Measurements from ENCODE around the gene RBMX. TPM values are rescaled to one million over a fixed set of nuclear protein-coding genes. Genes with fewer than 3 reads are reported as not detected.
"Not testable (repeated sequence)": the region's sequence is repeated elsewhere in the genome, so short reads cannot be mapped to it uniquely, and the experiment has no call there.

The RBMX gene
- polyA plus RNA-seq, 4 donors = 346 to 459 (median 439) TPM

DNA sequence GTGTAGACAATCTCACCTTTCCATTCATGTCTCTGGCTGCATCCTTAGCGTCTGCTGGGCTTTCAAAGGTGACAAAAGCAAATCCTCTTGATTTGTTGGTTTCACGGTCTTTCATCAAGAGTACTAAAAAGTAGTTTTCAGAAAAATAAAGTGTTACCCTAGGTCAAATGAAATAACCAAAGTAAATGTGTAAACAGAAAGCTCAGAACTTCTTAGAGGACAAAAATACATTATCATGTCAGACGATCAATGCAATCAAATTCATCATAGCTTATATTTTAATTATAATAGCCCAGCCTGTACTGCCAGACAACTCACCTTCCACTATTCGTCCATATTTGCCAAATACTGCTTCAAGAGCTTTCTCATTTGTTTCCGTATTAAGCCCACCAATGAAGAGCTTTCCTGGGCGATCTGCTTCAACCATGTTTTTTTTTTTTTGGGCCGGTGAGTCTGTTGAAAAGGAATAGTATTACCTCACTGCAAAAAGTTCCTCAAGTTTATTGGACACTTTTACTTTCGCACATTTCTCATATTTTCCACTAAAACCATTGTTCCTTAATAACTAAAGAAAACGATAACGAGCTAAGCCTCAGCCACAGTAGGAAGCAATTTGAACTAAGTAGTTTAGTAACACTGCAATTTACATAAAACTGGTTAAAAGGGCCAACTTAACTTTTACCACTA is 1.4 kb downstream of the RBMX start:
- no peak for DNase-seq (ENCODE audit: low read depth in 4 of 4, low spot score in 2 of 4)

DNA sequence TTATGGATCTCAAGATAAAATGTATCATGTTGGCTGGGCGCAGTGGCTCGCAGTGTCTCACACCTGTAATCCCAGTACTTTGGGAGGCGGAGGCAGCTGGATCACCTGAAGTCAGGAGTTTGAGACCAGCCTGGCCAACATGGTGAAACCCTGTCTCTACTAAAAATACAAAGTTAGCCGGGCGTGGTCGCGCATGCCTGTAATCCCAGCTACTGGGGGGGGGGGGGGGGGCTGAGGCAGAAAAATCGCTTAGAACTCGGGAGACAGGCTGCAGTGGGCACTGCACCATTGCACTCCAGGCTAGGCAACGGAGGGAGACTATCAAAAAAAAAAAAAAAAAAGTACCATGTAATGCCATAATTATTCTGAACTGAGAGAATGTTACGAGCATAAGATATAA is 2.1 kb downstream of the RBMX start:
- DNase-seq (ENCODE audit: low read depth in 4 of 4, low spot score in 2 of 4) = no peak

DNA sequence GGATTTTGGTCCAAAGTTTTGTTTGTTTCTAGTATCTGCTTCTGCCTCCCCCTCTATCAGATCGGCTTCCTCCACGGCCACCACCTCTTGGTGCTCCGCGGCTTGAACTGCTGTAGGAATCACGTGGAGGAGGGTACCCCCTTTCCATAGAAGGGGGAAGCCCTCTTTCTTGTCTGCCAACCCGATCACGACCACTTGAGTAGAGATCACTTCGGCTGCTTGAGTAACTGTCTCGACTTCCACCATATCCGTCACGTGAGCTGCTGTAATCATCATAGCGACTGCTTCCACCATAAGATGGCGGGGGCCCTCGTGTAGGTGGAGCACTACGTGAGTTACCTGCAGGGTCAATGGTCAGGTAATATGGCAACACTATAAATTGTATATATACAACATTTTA is 6.4 kb downstream of the RBMX start:
- DNase-seq (ENCODE audit: low read depth in 4 of 4, low spot score in 2 of 4) = not testable (repeated sequence)

DNA sequence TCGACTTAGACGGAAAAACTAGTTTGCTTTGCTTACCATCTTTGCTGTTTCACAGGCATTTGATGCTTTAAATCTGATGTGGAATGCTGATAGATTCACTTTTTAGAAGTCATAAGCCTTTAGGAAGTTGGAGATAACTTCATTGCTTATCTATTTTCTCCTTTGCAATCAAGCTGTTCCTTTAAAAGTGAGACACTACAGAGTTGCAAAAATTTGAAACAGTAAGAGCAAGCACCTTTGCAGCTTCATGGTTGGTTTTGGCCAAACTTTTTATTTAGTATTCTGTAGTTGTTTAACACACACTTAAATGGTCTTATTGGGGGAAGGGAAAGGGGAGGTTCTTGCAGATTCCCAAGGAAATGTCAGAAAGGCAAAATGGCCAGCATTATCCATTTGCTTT is 7.3 kb downstream of the RBMX start:
- DNase-seq (ENCODE audit: low read depth in 4 of 4, low spot score in 2 of 4) = not testable (repeated sequence)

DNA sequence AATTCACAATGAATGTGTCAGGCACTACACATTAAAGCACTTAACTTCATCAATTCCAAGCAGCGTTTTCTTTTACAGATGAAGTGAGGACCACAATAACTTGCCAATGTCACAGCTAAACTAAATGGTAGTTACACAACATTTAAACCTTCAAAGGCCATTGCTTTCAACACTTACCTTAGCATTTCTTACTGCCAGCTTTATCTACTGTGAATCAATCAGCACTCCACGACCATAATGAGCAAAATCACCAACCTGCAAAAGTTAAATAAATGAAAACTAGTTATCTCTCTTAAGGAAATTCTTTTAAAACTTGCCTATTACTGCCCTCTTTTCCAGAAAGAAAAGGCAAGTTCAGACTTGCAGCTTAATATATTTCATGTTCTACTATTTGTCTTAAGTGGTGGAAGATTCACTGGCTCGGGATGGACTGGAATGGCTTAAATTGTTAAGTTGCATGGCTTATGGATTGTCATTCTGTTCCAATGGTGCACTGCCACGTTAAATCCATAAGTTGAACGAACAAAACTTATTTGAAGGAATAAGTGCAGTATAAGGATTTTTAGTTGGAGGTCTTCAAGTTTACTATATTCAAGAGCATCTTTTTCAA is 8.3 kb downstream of the RBMX start:
- DNase-seq (ENCODE audit: low read depth in 4 of 4, low spot score in 2 of 4) = no peak

DNA sequence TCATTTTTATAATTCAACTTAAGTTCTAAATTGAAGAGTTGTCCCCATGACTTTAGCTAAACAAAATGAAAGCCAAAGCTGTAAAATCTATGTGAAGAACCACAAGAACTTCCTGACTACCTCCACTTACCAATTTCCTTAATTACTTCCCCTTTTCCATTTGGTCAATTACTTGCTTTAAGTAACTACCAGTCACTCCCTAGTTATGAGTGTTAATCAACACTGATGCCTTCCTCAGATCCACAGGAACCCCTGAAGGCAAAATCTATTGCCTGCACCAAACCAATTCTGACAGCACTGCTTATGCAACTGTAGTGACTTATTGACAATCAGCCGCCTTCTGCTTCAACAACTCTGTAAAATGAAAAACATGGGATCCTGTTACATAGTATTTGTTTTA is 10.5 kb downstream of the RBMX start:
- no peak for DNase-seq (ENCODE audit: low read depth in 4 of 4, low spot score in 2 of 4)

DNA sequence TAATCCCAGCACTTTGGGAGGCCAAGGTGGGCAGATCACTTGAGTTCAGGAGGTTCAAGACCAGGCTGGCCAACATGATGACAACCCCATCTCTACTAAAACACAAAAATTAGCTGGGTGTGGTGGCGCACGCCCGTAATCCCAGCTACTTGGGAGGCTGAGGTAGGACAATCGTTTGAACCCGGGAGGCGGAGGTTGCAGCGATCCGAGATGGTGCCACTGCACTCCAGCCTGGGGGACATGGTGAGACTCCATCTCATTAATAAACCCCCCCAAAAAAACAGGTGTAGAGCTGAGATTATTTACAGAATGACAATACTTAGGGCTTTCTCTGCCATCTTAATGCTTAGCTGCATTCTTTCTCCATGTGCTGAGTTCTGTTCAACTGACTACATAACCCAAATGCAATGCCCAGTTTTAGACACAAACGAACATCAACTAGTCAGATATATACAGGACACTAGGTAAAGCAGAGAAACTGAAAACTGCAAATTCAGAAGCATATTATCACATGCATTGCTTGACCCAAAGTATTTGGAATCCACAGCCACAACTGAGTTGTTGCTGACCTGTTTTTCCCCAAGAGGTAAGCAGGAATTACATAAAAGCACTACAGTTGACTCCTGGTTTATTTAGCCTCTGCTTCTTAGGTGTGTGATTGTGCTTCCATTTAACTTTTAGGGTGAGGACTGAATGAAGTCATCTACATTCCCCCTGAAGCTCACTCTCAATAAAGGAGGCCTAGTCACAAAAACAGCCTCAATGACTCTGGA is 12.1 kb downstream of the RBMX start:
- no peak for DNase-seq (ENCODE audit: low read depth in 4 of 4, low spot score in 2 of 4)

DNA sequence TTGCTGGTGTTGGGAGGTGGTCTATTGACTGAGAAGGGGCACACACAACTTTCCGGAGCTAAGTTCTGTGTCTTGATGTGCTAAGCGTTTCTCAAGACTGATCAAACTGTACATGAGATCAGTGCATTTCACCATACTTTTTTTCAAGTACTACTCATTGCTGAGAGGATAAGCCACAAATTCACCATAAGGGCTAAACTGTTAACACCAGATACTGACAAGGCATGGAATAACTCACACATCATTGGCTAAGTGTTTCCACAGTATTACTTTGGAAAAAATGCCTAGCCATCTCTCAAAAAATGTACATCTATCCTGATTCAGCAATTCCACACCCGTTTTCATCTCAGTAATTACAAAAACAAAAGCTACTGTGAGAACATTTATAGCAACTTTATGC is 13.0 kb downstream of the RBMX start:
- DNase-seq (ENCODE audit: low read depth in 4 of 4, low spot score in 2 of 4) = no peak

DNA sequence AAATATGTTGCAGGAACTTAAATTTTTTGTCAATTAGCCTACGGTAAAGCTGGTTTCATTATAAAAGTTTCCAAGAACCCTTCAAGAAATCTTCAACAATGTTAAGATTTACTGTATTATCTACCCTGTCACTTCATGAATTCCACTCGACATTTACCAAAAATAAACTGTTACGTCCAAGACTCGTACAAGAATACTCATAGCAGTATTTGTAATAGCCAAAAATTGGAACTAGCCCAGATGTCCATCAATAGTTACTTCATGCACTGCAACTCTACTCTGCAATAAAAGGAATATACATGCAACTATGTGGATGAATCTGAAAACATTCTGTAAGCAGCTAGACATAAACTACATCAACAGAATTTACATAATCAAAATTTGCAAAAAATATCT is 13.4 kb downstream of the RBMX start:
- no peak for DNase-seq (ENCODE audit: low read depth in 4 of 4, low spot score in 2 of 4)

DNA sequence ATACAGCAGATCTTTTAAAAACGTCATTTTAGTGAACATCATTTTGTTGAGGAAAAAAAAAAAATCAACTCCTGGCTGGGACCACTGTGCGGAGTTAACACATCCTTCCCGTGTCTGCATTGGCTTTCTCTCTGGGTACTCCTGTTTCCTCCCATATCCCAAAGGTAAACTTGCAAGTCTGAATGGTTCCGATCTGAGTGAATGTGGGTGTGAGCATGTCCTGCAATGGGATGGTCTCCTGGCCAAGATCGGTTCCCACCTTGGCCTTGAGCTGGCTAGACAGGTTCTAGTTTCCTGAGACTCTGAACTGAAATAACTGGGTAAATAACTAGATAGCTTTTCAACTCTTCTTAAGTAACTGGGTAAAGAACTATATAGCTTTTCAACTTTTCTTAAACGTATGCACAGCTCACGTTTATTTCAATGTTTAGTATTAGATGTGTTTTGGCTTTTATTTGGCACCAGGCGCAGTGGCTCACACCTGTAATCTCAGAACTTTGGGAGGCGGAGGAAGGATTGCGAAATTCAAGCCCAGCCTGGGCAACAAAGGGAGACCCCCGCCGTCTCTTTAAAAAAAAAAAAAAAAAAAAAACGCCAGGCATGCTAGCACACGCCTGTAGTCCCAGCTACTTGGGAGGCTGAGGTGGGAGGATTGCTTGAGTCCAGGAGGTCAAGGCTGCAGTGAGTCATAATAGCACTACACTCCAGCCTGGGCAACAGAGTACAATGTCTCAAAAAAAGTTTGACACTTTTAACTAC is 14.0 kb downstream of the RBMX start:
- no peak for DNase-seq (ENCODE audit: low read depth in 4 of 4, low spot score in 2 of 4)

DNA sequence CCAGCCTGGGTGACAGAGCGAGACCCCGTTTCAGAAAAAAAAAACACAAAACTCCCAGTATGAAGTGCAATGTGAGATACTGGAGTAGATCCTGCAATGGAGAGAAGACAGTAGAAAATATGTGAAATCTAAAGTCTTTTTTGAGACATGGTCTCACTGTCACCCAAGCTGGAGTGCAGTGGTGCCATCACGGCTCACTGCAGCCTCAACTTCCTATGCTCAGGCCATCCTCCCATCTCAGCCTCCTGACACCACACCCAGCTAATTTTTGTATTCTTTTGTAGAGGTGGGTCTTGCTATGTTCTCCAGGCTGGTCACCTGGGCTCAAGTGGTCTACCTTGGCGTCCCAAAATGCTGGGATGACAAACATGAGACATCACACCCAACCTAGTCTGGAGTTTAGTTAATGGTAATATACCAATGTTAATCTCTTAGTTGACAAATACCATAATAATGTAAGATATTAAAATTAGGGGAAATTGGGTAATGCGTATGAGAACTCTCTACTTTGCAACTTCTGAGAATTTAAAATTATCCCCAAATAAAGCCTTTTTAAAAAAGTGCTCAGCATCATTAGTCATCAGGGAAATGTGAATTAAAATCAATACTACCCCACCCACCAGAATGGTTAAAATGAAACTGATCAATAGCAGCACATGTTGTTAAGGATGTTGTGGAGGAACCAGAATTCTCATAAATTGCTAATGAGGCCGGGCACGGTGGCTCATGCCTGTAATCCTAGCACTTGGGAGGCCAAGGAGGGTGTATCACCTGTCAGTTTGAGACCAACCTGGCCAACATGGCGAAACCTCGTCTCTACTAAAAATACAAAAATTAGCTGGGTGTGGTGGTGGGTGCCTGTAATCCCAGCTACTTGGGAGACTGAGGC is 15.0 kb downstream of the RBMX start:
- no peak for DNase-seq (ENCODE audit: low read depth in 4 of 4, low spot score in 2 of 4)

DNA sequence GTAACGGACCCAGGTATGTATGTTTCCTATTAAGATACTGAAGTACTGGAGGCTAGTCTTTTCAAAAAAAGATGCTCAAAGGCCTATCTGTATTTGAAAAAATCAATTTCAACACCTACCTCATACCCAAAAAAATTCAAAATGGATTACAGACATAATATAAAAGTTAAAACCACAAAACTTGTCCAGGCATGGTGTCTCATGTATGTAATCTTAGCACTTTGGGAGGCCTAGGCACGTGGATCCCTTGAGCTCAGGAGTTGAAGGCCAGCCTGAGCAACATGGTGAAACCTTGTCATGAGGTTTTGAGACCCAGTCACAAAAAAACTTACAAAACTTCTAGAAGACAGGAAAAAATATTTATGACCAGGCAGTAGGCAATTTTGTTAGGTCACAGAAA is 16.7 kb downstream of the RBMX start:
- no peak for DNase-seq (ENCODE audit: low read depth in 4 of 4, low spot score in 2 of 4)

DNA sequence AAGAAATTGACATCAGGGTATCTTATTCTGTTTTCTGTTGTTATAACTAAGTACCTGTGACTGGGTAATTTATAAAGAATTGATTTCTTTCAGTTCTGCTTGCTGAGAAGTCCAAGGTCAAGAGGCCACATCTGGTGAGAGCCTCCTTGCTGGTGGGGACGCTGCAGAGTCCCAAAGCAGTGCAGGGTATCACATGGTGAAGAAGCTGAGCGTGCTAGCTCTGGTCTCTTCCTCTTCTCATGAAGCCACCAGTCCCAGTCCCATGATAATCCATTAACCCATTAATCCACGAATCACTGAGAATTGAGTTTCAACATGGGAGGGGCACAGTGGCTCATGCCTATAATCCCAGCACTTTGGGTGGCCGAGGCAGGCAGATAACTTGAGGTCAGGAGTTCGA is 18.0 kb downstream of the RBMX start:
- no peak for DNase-seq (ENCODE audit: low read depth in 4 of 4, low spot score in 2 of 4)

DNA sequence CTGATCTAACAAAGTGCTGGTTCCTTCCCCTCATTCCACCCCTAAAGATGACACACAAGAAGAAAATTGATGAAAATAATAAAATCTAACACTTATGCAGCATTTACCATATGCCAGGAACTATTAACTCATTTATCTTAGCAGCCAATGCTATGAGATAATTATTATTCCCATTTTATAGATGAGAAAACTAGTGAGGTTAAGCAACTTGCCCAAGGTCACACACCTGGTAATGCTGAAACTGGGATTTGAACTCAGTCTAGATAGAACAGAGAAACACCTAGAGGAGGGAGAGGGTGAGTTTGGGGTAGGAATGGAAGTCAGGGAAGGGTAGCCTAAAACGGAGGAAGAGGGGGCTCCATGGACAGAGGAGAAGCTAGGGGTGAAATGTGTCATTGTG is 18.6 kb downstream of the RBMX start:
- no peak for DNase-seq (ENCODE audit: low read depth in 4 of 4, low spot score in 2 of 4)

DNA sequence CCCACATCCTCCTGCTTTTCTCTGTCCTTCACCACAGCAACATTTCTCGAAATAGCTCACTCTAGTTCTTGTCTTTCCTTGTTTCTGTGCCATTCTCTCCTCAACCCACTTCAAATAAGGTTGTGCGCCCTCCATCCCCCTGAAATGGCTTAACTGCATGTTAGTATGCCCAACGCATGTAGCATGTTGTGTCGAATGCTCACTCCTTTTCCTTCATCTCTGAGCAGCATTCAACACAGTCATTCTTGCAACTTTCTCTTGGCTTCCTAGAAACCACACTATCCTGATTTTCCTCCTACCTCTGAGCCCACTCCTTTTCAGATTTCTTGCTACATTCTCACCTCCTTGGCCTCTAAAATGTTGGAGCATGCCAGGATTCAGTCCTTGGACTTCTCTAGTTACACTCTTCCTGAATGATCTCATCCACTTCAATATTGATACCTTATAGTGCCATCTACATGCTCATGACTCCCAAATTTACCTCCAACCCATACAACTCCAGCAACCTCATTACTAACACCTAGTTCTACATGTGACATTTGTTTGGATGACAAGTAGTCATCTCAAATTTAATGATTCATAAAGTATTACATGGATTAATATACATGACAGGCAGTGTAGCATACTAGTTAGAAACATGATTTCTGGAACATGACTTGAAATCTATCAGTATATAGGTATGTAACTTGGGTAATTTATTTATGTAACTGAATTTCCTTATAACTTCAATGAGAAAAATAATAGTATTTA is 22.3 kb downstream of the RBMX start:
- DNase-seq (ENCODE audit: low read depth in 4 of 4, low spot score in 2 of 4) = no peak

DNA sequence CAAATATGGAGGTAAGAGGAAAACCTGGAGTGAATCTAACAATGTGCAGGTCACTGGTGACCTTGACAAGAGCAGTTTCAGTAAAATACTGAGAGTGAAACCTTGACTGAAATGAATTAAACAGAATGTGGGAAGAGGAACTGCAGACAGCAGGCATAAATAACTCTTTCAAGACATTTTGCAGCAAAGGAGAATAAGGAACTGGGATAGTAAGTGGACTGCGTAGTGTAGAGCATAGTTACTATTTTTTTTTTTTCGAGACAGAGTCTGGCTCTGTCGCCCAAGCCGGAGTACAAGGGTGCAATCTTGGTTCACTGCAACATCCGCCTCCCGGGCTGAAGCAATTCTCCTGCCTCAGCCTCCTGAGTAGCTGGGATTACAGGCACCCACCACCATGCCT is 24.0 kb downstream of the RBMX start:
- DNase-seq (ENCODE audit: low read depth in 4 of 4, low spot score in 2 of 4) = no peak

DNA sequence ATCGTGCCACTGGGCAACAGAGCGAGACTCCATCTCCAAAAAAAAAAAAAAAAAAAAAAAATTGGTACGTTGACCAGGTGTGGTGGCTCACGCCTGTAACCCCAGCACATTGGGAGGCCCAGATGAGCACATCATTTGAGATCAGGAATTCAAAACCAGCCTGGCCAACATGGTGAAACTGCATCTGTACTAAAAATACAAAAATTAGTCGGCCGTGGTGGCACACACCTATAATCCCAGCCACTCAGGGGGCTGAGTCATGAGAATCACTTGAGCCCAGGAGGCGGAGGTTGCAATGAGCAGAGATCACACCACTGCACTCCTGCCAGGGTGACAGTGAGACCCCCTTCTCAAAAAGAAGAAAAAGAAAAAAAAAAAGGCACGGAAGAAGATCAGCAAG is 24.5 kb downstream of the RBMX start:
- no peak for DNase-seq (ENCODE audit: low read depth in 4 of 4, low spot score in 2 of 4)

DNA sequence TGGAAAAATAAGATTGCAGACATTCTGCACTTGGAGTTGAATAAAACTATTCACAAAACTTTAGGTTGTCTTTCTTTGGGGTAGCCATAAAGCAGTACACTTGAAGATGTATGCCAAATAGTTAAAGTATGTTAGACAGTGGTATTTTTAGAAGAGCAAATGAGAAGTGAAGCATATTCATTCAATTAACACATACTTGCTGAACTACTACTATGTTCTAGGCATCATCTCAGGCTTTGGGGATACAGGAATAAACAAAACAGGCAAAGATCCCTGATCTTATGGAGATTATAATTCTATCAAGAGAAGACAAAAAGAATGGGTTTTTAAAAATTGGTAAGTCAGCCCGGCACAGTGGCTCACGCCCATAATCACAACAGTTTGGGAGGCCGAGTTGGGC is 29.0 kb downstream of the RBMX start:
- DNase-seq (ENCODE audit: low read depth in 4 of 4, low spot score in 2 of 4) = no peak

DNA sequence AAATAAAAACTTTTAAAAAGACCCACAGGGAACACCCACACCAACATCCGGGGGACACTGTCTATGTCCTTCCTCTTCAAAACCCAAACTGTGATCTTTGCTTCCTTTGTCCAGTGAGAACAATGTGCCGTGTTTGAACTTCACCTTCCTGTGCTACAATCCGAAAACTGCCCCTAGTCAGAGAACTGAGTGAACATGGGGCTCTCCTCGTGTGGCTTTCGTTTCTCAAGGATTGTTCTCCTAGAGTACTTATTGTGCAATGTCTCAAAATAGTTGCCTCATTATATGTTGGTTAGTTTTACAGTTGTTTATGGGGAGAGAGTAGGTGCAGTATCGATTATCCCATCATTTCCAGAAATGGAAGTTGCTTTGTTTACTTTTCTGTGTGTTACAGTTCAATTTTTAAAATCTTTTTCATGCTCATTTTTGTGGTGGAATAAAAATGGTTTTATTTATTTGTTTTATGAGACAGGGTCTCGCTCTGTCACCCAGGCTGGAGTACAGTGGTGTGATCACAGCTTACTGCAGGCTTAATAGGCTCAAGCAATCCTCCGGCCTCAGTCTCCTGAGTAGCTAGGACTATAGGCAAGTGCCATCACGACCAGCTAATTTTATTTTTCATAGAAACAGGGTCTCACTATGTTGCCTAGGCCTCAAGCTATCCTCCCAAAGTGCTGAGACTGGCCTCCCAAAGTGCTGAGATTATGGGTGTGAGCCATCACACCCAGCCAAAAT is 29.9 kb downstream of the RBMX start:
- no peak for DNase-seq (ENCODE audit: low read depth in 4 of 4, low spot score in 2 of 4)
